SK-N-SH treated with all-trans-retinoic acid at 6 μM for 48 hours (cell line): ENCODE measurements around the gene ZNF683.

Source experiments
- ATAC-seq: fragments of 200-7000 bp; cut with Tn5 transposase; 3 replicates; pipeline ENCODE4 v1.9.1; 2020; ENCODE audit warnings: mild to moderate bottlenecking, moderate library complexity
- ARNTL ChIP-seq: fragments of 450-650 bp; formaldehyde crosslinking; IDR thresholded peaks from 2 replicates; pipeline ENCODE4 v1.5.0; 2020; ENCODE audit warnings: low read depth, mild to moderate bottlenecking, moderate library complexity, borderline replicate concordance
- BACH2 ChIP-seq: fragments of 250-450 bp; sonication (Bioruptor Pico); IDR thresholded peaks from 2 replicates; pipeline ENCODE4 v1.9.0; 2021; ENCODE audit warnings: mild to moderate bottlenecking, borderline replicate concordance
- CSDC2 ChIP-seq: fragments of 250-450 bp; sonication (Bioruptor Pico); IDR thresholded peaks from 2 replicates; pipeline ENCODE4 v1.5.0; 2020; ENCODE audit warnings: mild to moderate bottlenecking, moderate library complexity
- ESRRG ChIP-seq: fragments of 250-450 bp; sonication (Bioruptor Pico); IDR thresholded peaks from 2 replicates; pipeline ENCODE4 v1.6.1; 2021; ENCODE audit warnings: mild to moderate bottlenecking
- GLIS3 ChIP-seq: fragments of 250-450 bp; sonication (Bioruptor Pico); IDR thresholded peaks from 2 replicates; pipeline ENCODE4 v1.5.0; 2020; ENCODE audit warnings: mild to moderate bottlenecking, moderate library complexity
- ISL1 ChIP-seq: fragments of 250-450 bp; sonication (Bioruptor Pico); IDR thresholded peaks from 2 replicates; pipeline ENCODE4 v2.1.2; 2022; ENCODE audit warnings: mild to moderate bottlenecking, moderate library complexity
- OSR1 ChIP-seq: fragments of 250-450 bp; sonication (Bioruptor Pico); IDR thresholded peaks from 2 replicates; pipeline ENCODE4 v1.8.0; 2022; ENCODE audit warnings: moderate library complexity, mild to moderate bottlenecking, inconsistent platforms
- POU6F1 ChIP-seq: fragments of 250-450 bp; sonication (Bioruptor Pico); IDR thresholded peaks from 2 replicates; pipeline ENCODE4 v1.8.0; 2021; ENCODE audit warnings: low read depth, mild to moderate bottlenecking, moderate library complexity, borderline replicate concordance
- PPARA ChIP-seq: fragments of 250-450 bp; sonication (Bioruptor Pico); IDR thresholded peaks from 2 replicates; pipeline ENCODE4 v1.5.0; 2020; ENCODE audit warnings: mild to moderate bottlenecking, borderline replicate concordance
- RARB ChIP-seq: fragments of 250-450 bp; sonication (Bioruptor Pico); IDR thresholded peaks from 2 replicates; pipeline ENCODE4 v1.8.0; 2021; ENCODE audit warnings: mild to moderate bottlenecking, moderate library complexity
- SNAI2 ChIP-seq: fragments of 250-450 bp; sonication (Bioruptor Pico); IDR thresholded peaks from 2 replicates; pipeline ENCODE4 v1.5.0; 2020; ENCODE audit warnings: mild to moderate bottlenecking, moderate library complexity
- TCF4 ChIP-seq: fragments of 250-450 bp; sonication (Bioruptor Pico); IDR thresholded peaks from 2 replicates; pipeline ENCODE4 v1.8.0; 2021; ENCODE audit warnings: mild to moderate bottlenecking, moderate library complexity, borderline replicate concordance
- ZC3H10 ChIP-seq: fragments of 250-450 bp; sonication (Bioruptor Pico); IDR thresholded peaks from 2 replicates; pipeline ENCODE4 v1.5.1; 2021; ENCODE audit warnings: mild to moderate bottlenecking, moderate library complexity
- ZFP3 ChIP-seq: fragments of 250-450 bp; sonication (Bioruptor Pico); IDR thresholded peaks from 2 replicates; pipeline ENCODE4 v1.5.0; 2020; ENCODE audit warnings: mild to moderate bottlenecking, moderate library complexity
- ZFP30 ChIP-seq: fragments of 450-650 bp; formaldehyde crosslinking; IDR thresholded peaks from 2 replicates; pipeline ENCODE4 v1.5.0; 2022; ENCODE audit warnings: mild to moderate bottlenecking, moderate library complexity
- ZNF565 ChIP-seq: fragments of 450-650 bp; formaldehyde crosslinking; conservative IDR thresholded peaks from 2 replicates; pipeline ENCODE4 v1.5.0; 2020; ENCODE audit warnings: low read depth, mild to moderate bottlenecking, moderate library complexity
- ZNF70 ChIP-seq: fragments of 450-650 bp; formaldehyde crosslinking; IDR thresholded peaks from 2 replicates; pipeline ENCODE4 v1.5.0; 2020; ENCODE audit warnings: mild to moderate bottlenecking, moderate library complexity
- ZNF8 ChIP-seq: fragments of 450-650 bp; formaldehyde crosslinking; IDR thresholded peaks from 2 replicates; pipeline ENCODE4 v1.5.0; 2020; ENCODE audit warnings: mild to moderate bottlenecking, moderate library complexity
- TF ChIP-seq, protein P1 (sequence below): fragments of 250-450 bp; sonication (Bioruptor Pico); IDR thresholded peaks from 2 replicates; pipeline ENCODE4 v1.5.1; 2021; ENCODE audit warnings: mild to moderate bottlenecking, moderate library complexity
- TF ChIP-seq, protein P2 (sequence below): fragments of 250-450 bp; sonication (Bioruptor Pico); IDR thresholded peaks from 2 replicates; pipeline ENCODE4 v1.8.0; 2020; ENCODE audit warnings: mild to moderate bottlenecking, moderate library complexity, borderline replicate concordance
- TF ChIP-seq, protein P3 (sequence below): fragments of 250-450 bp; sonication (Bioruptor Pico); IDR thresholded peaks from 2 replicates; pipeline ENCODE4 v1.5.0; 2020; ENCODE audit warnings: mild to moderate bottlenecking, moderate library complexity

ZNF683 gene

GRCh38 chr1:26351590-26352337 is 20.8 kb downstream of the ZNF683 start:
- TF ChIP-seq RARB (CRISPR knock-in tag) (no peak), PPARA (CRISPR knock-in tag) (no peak), ESRRG (no peak), ZC3H10 (no peak), ARNTL (CRISPR knock-in tag) (no peak), ZFP30 (CRISPR knock-in tag) (no peak), ZFP3 (CRISPR knock-in tag) (no peak), SNAI2 (CRISPR knock-in tag) (no peak), ZNF565 (no peak), TCF4 (CRISPR knock-in tag) (no peak), ZNF70 (CRISPR knock-in tag) (no peak), ZNF8 (no peak), OSR1 (CRISPR knock-in tag) (no peak), BACH2 (CRISPR knock-in tag) (no peak), GLIS3 (no peak), CSDC2 (CRISPR knock-in tag) (no peak), POU6F1 (CRISPR knock-in tag) (no peak)
- TF ChIP-seq, protein P1, sequence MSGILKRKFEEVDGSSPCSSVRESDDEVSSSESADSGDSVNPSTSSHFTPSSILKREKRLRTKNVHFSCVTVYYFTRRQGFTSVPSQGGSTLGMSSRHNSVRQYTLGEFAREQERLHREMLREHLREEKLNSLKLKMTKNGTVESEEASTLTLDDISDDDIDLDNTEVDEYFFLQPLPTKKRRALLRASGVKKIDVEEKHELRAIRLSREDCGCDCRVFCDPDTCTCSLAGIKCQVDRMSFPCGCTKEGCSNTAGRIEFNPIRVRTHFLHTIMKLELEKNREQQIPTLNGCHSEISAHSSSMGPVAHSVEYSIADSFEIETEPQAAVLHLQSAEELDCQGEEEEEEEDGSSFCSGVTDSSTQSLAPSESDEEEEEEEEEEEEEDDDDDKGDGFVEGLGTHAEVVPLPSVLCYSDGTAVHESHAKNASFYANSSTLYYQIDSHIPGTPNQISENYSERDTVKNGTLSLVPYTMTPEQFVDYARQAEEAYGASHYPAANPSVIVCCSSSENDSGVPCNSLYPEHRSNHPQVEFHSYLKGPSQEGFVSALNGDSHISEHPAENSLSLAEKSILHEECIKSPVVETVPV (CRISPR knock-in tag), result no peak
- TF ChIP-seq, protein P2, sequence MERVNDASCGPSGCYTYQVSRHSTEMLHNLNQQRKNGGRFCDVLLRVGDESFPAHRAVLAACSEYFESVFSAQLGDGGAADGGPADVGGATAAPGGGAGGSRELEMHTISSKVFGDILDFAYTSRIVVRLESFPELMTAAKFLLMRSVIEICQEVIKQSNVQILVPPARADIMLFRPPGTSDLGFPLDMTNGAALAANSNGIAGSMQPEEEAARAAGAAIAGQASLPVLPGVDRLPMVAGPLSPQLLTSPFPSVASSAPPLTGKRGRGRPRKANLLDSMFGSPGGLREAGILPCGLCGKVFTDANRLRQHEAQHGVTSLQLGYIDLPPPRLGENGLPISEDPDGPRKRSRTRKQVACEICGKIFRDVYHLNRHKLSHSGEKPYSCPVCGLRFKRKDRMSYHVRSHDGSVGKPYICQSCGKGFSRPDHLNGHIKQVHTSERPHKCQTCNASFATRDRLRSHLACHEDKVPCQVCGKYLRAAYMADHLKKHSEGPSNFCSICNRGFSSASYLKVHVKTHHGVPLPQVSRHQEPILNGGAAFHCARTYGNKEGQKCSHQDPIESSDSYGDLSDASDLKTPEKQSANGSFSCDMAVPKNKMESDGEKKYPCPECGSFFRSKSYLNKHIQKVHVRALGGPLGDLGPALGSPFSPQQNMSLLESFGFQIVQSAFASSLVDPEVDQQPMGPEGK (CRISPR knock-in tag), result no peak
- TF ChIP-seq, protein P3, sequence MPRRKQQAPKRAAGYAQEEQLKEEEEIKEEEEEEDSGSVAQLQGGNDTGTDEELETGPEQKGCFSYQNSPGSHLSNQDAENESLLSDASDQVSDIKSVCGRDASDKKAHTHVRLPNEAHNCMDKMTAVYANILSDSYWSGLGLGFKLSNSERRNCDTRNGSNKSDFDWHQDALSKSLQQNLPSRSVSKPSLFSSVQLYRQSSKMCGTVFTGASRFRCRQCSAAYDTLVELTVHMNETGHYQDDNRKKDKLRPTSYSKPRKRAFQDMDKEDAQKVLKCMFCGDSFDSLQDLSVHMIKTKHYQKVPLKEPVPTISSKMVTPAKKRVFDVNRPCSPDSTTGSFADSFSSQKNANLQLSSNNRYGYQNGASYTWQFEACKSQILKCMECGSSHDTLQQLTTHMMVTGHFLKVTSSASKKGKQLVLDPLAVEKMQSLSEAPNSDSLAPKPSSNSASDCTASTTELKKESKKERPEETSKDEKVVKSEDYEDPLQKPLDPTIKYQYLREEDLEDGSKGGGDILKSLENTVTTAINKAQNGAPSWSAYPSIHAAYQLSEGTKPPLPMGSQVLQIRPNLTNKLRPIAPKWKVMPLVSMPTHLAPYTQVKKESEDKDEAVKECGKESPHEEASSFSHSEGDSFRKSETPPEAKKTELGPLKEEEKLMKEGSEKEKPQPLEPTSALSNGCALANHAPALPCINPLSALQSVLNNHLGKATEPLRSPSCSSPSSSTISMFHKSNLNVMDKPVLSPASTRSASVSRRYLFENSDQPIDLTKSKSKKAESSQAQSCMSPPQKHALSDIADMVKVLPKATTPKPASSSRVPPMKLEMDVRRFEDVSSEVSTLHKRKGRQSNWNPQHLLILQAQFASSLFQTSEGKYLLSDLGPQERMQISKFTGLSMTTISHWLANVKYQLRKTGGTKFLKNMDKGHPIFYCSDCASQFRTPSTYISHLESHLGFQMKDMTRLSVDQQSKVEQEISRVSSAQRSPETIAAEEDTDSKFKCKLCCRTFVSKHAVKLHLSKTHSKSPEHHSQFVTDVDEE (CRISPR knock-in tag), result no peak
- ATAC-seq, result no peak

DNA sequence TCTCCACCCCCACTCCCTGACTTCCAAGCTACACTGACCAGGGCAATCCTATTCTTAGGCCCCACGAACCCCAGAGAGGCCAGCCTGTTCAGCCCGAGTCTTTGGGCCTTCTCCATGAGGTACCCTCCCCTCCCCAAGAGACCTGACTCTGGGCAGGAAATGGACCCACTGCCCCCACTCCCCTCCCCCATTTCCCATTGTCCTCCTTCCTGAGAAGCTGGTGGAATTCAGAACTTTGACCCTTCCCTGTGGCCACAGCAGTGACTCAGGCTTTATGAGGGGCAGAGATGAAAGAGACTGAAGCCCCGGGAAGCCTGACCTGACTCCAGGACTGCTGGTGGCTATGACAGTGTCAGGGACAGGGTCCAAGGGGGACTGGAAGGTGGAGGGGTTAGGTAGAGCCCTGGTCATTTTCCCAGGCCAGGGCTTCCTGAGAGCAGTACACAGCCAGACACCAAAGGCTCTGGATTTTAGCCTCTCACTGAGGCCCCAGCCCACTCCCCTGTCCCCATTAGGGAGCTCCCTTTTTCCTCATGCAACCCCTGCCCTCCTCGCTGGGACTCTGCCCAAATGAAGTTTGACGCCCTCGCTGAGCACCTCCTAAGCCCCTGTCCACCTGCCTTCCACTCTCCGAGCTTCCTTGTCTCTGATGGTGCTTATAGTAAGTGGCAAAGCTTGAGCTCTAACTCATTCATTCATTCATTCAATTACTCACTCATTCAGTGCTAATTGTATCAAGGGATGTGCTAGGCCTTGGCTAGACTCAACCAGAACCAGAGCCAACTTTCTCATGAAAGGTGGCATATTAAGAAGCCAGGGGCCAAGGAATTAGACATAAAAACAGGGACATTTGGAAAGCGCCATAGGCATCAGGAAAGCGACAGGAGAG is 21.6 kb downstream of the ZNF683 start:
- no peak for ATAC-seq
- TF ChIP-seq SNAI2 (CRISPR knock-in tag) (no peak), ISL1 (CRISPR knock-in tag) (no peak), PPARA (CRISPR knock-in tag) (no peak), GLIS3 (no peak), ESRRG (no peak)
- TF ChIP-seq, protein P1 (CRISPR knock-in tag), result no peak
- TF ChIP-seq, protein P3 (CRISPR knock-in tag), result no peak
